ENCODE results near the gene ZNF691.

GRCh38 chr1:42832641-42833240 is 13.7 kb upstream of the ZNF691 start:
- TF ChIP-seq POLR2A (IDR thresholded peaks at IDR 0.05) (no peak), CTCF (IDR thresholded peaks at IDR 0.05) (no peak)

Data from testis (tissue), 2 donors.